H1 (cell line): ENCODE data around the gene SLC17A4. TPM values are rescaled to one million over a fixed set of nuclear protein-coding genes. Genes with fewer than 3 reads are reported as not detected.

Experiments used
- CTCF ChIA-PET: fragments of 300-600 bp; sonication (Branson Sonifier 250); formaldehyde crosslinking; loops from one replicate; lab custom pipeline; 2021; ENCODE audit not compliant: partially characterized antibody; lab: Charles Lee
- POLR2A ChIA-PET: fragments of 300-600 bp; sonication (Branson Sonifier 250); formaldehyde crosslinking; loops from one replicate; lab custom pipeline; 2021; ENCODE audit warnings: inconsistent platforms; ENCODE audit not compliant: partially characterized antibody; lab: Charles Lee
- DNase-seq, 2 experiments: peaks; one replicate each; pipeline versions ENCODE4 v3.0.0 to v3.0.0-alpha.2; 2010 to 2022; ENCODE audit warnings: low spot score in 2 of 2, low read depth in 1 of 2, mixed read lengths in 1 of 2
- FAIRE-seq: peaks from 2 replicates; lab custom pipeline; 2011; peaks lifted over from hg19 to GRCh38; lab: Jason Lieb, UNC
- H2AFZ ChIP-seq: 2 replicates; pipeline ENCODE4 v1.8.1; 2012; ENCODE audit warnings: low read length, inconsistent platforms
- H2AK5ac ChIP-seq: 2 replicates; pipeline ENCODE4 v1.6.1; 2013; ENCODE audit warnings: low read depth, low read length
- H2BK120ac ChIP-seq: replicated peaks from 2 replicates; pipeline ENCODE3; 2013; ENCODE audit warnings: low read depth, low read length, inconsistent platforms
- H2BK12ac ChIP-seq: 2 replicates; pipeline ENCODE4 v1.6.1; 2013; ENCODE audit warnings: low read depth, low read length
- H2BK15ac ChIP-seq: 2 replicates; pipeline ENCODE4 v1.6.1; 2013; ENCODE audit warnings: low read length
- H2BK20ac ChIP-seq: 2 replicates; pipeline ENCODE4 v1.6.1; 2013; ENCODE audit warnings: low read length
- H2BK5ac ChIP-seq: 2 replicates; pipeline ENCODE4 v1.6.1; 2013; ENCODE audit warnings: low read depth, low read length
- H3K14ac ChIP-seq: 2 replicates; pipeline ENCODE4 v1.6.1; 2013; ENCODE audit warnings: inconsistent platforms; ENCODE audit not compliant: insufficient read length
- H3K18ac ChIP-seq: 2 replicates; pipeline ENCODE4 v1.6.1; 2013; ENCODE audit warnings: low read length; ENCODE audit errors: extremely low read depth
- H3K23ac ChIP-seq: 2 replicates; pipeline ENCODE4 v1.6.1; 2013; ENCODE audit warnings: inconsistent platforms; ENCODE audit not compliant: insufficient read length
- H3K23me2 ChIP-seq: 2 replicates; pipeline ENCODE4 v1.6.1; 2013; ENCODE audit warnings: low read depth, low read length
- H3K27ac ChIP-seq: 2 replicates; pipeline ENCODE4 v1.6.1; 2011; ENCODE audit warnings: low read depth, low read length, inconsistent platforms
- H3K27me3 ChIP-seq, 4 experiments: replicated peaks in 1 of 4; 1 replicate in 1 of 4; 2 replicates in 3 of 4; pipeline versions ENCODE4 v1.6.1 to v1.8.1; 2011 to 2013; ENCODE audit warnings: low read length in 3 of 4, mild to moderate bottlenecking in 3 of 4, inconsistent platforms in 2 of 4, mixed read lengths in 2 of 4, moderate library complexity in 1 of 4; ENCODE audit not compliant: control insufficient read depth in 3 of 4, insufficient read depth in 3 of 4; ENCODE audit errors: extremely low read depth in 1 of 4
- H3K36me3 ChIP-seq, 4 experiments: 2 replicates each; pipeline versions ENCODE4 v1.6.1 to v1.8.1; 2011 to 2013; ENCODE audit warnings: mild to moderate bottlenecking in 4 of 4, low read length in 3 of 4, moderate library complexity in 2 of 4, control low read depth in 1 of 4, inconsistent platforms in 1 of 4; ENCODE audit not compliant: insufficient read depth in 4 of 4, control insufficient read depth in 2 of 4
- H3K4ac ChIP-seq: replicated peaks from 2 replicates; pipeline ENCODE3; 2013; ENCODE audit warnings: low read length, low read depth, mixed read lengths, inconsistent platforms; ENCODE audit not compliant: insufficient read length
- H3K4me1 ChIP-seq, 4 experiments: replicated peaks in 1 of 4; 1 replicate in 1 of 4; 2 replicates in 3 of 4; pipeline versions ENCODE4 v1.6.1 to v1.8.1; 2011 to 2013; ENCODE audit warnings: low read length in 3 of 4, inconsistent platforms in 2 of 4, mixed read lengths in 1 of 4; ENCODE audit not compliant: insufficient read depth in 4 of 4, control insufficient read depth in 3 of 4
- H3K4me2 ChIP-seq, 2 experiments: 2 replicates each; pipeline versions ENCODE4 v1.6.1 to v1.8.1; 2011 to 2013; ENCODE audit warnings: low read depth in 2 of 2, low read length in 2 of 2, control low read depth in 1 of 2, inconsistent platforms in 1 of 2, mild to moderate bottlenecking in 1 of 2; ENCODE audit not compliant: insufficient read depth in 1 of 2
- H3K4me3 ChIP-seq, 4 experiments: fragments of 200-600, 300-600 bp in 1 of 4; sonication (generic), shearing (Covaris generic), sonication (Bioruptor Twin) in 1 of 4; 2 replicates each; pipeline versions ENCODE4 v1.5.1 to v1.8.1; 2011 to 2016; ENCODE audit warnings: low read length in 4 of 4, low read depth in 3 of 4, control low read depth in 2 of 4, inconsistent platforms in 2 of 4, mild to moderate bottlenecking in 2 of 4, mixed read lengths in 1 of 4, moderate library complexity in 1 of 4; ENCODE audit not compliant: insufficient read depth in 2 of 4; ENCODE audit errors: extremely low read depth in 1 of 4
- H3K56ac ChIP-seq: replicated peaks from 2 replicates; pipeline ENCODE3; 2013; ENCODE audit warnings: low read depth, mild to moderate bottlenecking, mixed read lengths, low read length, inconsistent platforms; ENCODE audit not compliant: insufficient read length
- H3K79me1 ChIP-seq: 2 replicates; pipeline ENCODE4 v1.6.1; 2013; ENCODE audit warnings: low read depth, low read length, control low read depth
- H3K79me2 ChIP-seq, 2 experiments: 2 replicates each; pipeline versions ENCODE4 v1.6.1 to v1.8.1; 2012 to 2013; ENCODE audit warnings: low read length in 2 of 2, mild to moderate bottlenecking in 2 of 2, inconsistent platforms in 1 of 2; ENCODE audit not compliant: insufficient read depth in 2 of 2, control insufficient read depth in 1 of 2
- H3K9ac ChIP-seq, 4 experiments: replicated peaks in 1 of 4; 1 replicate in 1 of 4; 2 replicates in 3 of 4; pipeline versions ENCODE4 v1.6.1 to v1.8.1; 2011 to 2013; ENCODE audit warnings: low read depth in 3 of 4, low read length in 3 of 4, control low read depth in 2 of 4, mild to moderate bottlenecking in 2 of 4, moderate library complexity in 2 of 4, inconsistent platforms in 1 of 4; ENCODE audit errors: extremely low read depth in 1 of 4
- H3K9me3 ChIP-seq, 2 experiments: 2 replicates each; pipeline versions ENCODE4 v1.6.1 to v1.8.1; 2012 to 2013; ENCODE audit warnings: mild to moderate bottlenecking in 2 of 2, moderate library complexity in 2 of 2, control low read depth in 1 of 2, inconsistent platforms in 1 of 2, low read depth in 1 of 2, low read length in 1 of 2, mixed read lengths in 1 of 2; ENCODE audit not compliant: insufficient read depth in 2 of 2
- H4K20me1 ChIP-seq, 2 experiments: replicated peaks in 1 of 2; 2 replicates each; pipeline versions ENCODE3 to v1.8.1; 2011 to 2013; ENCODE audit warnings: inconsistent platforms in 2 of 2, low read length in 2 of 2, mild to moderate bottlenecking in 1 of 2; ENCODE audit not compliant: insufficient read depth in 2 of 2, control insufficient read depth in 1 of 2
- H4K5ac ChIP-seq: 2 replicates; pipeline ENCODE4 v1.6.1; 2013; ENCODE audit warnings: low read length, low read depth, mixed read lengths, inconsistent platforms; ENCODE audit not compliant: insufficient read length
- H4K8ac ChIP-seq: 2 replicates; pipeline ENCODE4 v1.8.0; 2013; ENCODE audit warnings: mild to moderate bottlenecking, moderate library complexity, low read length, inconsistent platforms; ENCODE audit not compliant: insufficient read depth; ENCODE audit errors: extremely low read depth
- H4K91ac ChIP-seq: replicated peaks from 2 replicates; pipeline ENCODE3; 2013; ENCODE audit warnings: low read length, mixed read lengths, inconsistent platforms; ENCODE audit not compliant: insufficient read length
- BACH1 ChIP-seq: IDR thresholded peaks from 2 replicates; pipeline ENCODE4 v1.6.1; 2012; ENCODE audit warnings: low read length, improper control_type of control experiment
- CEBPB ChIP-seq: IDR thresholded peaks from 2 replicates; pipeline ENCODE4 v1.6.1; 2012; ENCODE audit warnings: low read depth, low read length
- CTCF ChIP-seq, 3 experiments: IDR thresholded peaks; 1 replicate in 2 of 3; 2 replicates in 1 of 3; pipeline versions ENCODE4 v1.5.1 to v1.6.1; 2011; ENCODE audit warnings: low read length in 3 of 3, mild to moderate bottlenecking in 3 of 3, inconsistent platforms in 2 of 3, low read depth in 1 of 3, moderate library complexity in 1 of 3; ENCODE audit not compliant: insufficient read depth in 1 of 3; ENCODE audit errors: control extremely low read depth in 1 of 3
- EGR1 ChIP-seq: IDR thresholded peaks from 2 replicates; pipeline ENCODE4 v1.6.1; 2011; ENCODE audit warnings: low read depth, low read length, borderline replicate concordance
- EP300 ChIP-seq, 2 experiments: IDR thresholded peaks; 1 replicate in 1 of 2; 2 replicates in 1 of 2; pipeline ENCODE4 v1.6.1; 2011 to 2012; ENCODE audit warnings: low read depth in 2 of 2, low read length in 2 of 2, mild to moderate bottlenecking in 2 of 2, borderline replicate concordance in 1 of 2, inconsistent platforms in 1 of 2, moderate library complexity in 1 of 2
- NANOG ChIP-seq: IDR thresholded peaks from 2 replicates; pipeline ENCODE4 v1.6.1; 2011; ENCODE audit warnings: low read length, low read depth, mild to moderate bottlenecking, inconsistent platforms; ENCODE audit not compliant: insufficient read depth, poor library complexity, severe bottlenecking
- POLR2A ChIP-seq, 2 experiments: IDR thresholded peaks; 1 replicate in 1 of 2; 2 replicates in 1 of 2; pipeline ENCODE4 v1.6.1; 2011; ENCODE audit warnings: low read depth in 2 of 2, low read length in 2 of 2, mild to moderate bottlenecking in 2 of 2; ENCODE audit errors: control extremely low read depth in 1 of 2
- RBBP5 ChIP-seq: IDR thresholded peaks from 2 replicates; pipeline ENCODE4 v1.7.1; 2012; ENCODE audit warnings: low read depth, mild to moderate bottlenecking, inconsistent platforms, low read length, moderate library complexity, borderline replicate concordance
- SP4 ChIP-seq: IDR thresholded peaks from 2 replicates; pipeline ENCODE4 v1.6.1; 2012; ENCODE audit warnings: low read length, inconsistent platforms
- TCF12 ChIP-seq: IDR thresholded peaks from 2 replicates; pipeline ENCODE4 v1.6.1; 2011; ENCODE audit warnings: low read depth, mild to moderate bottlenecking, low read length
- USF2 ChIP-seq: IDR thresholded peaks from 2 replicates; pipeline ENCODE4 v1.6.1; 2011; ENCODE audit warnings: low read length, improper control_type of control experiment
- WGBS, 2 experiments: shearing (Covaris generic) in 1 of 2; methylation state at CpG; one replicate each; pipeline versions ENCODE4 v1.1.6 to v1.1.7; 2013 to 2015; ENCODE audit warnings: low lambda C conversion rate in 2 of 2, mixed read lengths in 2 of 2, inconsistent platforms in 1 of 2, low coverage in 1 of 2, missing lambda C conversion rate in 1 of 2; ENCODE audit not compliant: insufficient replicate concordance in 2 of 2, insufficient coverage in 1 of 2, insufficient read length in 1 of 2; ENCODE audit errors: extremely low coverage in 1 of 2, missing lambda C conversion rate in 1 of 2; 5-methylcytosine and 5-hydroxymethylcytosine counted together
- polyA plus RNA-seq, 7 experiments: library from polyadenylated mRNA; depleted of rRNA in 3 of 7; stranded (reverse) in 5 of 7; unstranded in 2 of 7; fragments of >200 nt in 5 of 7; fragments of 200-250 nt in 2 of 7; gene quantifications; 1 replicate in 5 of 7; 2 replicates in 1 of 7; 4 replicates in 1 of 7; pipeline versions ENCODE4 v1.2.1 to v1.2.3, GENCODE V29; 2011 to 2013; ENCODE audit warnings: missing spikeins in 2 of 7, mixed read lengths in 2 of 7
- total RNA-seq: library from RNA; stranded (reverse); fragmentation: NEBNext Ultra II Directional; extraction: Animal tissue kit (Norgen Biotek cat#: 25700); gene quantifications from 2 replicates; pipeline ENCODE4 v1.2.1, GENCODE V29; 2021

SLC17A4 gene
- total and polyA plus RNA-seq, 2 of the 8 experiments (the other 6 are each of a cell fraction or from before 2014, with no cell fraction given), result not detected

- no peak for FAIRE-seq
- no peaks in the 10 kb centered on the region for H3K79me1 ChIP-seq
- H2AK5ac ChIP-seq, result no peak overlapping the region
- H2BK5ac ChIP-seq, result no peak overlapping the region
- DNase-seq, result no peak
- no peak overlapping the region for H3K14ac ChIP-seq
- no peak overlapping the region for H2BK20ac ChIP-seq
- no peak overlapping the region for H3K23ac ChIP-seq
- no peak overlapping the region for H2AFZ ChIP-seq
- no peak overlapping the region for H3K4me2 ChIP-seq
- H3K4me3 ChIP-seq, result no peak overlapping the region
- no peaks in the 10 kb centered on the region for H3K4me1 ChIP-seq
- H3K56ac ChIP-seq, result no peak overlapping the region
- ChIA-PET CTCF (interaction anchor here (2.0 kb wide), 1 partner anchor 19 kb away, joined by 7 read pairs; no protein-coding TSS in a partner anchor), POLR2A (interaction anchor here (1.6 kb wide), 1 partner anchor 258 kb away, joined by 3 read pairs; no protein-coding TSS in a partner anchor)
- no peak overlapping the region for H4K8ac ChIP-seq
- H4K5ac ChIP-seq, result no peak overlapping the region
- no peaks in the 10 kb centered on the region for H3K27me3 ChIP-seq
- H3K9ac ChIP-seq, result no peak overlapping the region
- H3K4ac ChIP-seq, result no peak overlapping the region
- H3K23me2 ChIP-seq, result no peaks in the 10 kb centered on the region
- H3K27ac ChIP-seq, result no peak overlapping the region
- no peak overlapping the region for H2BK15ac ChIP-seq
- 87 to 100% methylated on average over 1 of the region's 1 CpG for WGBS, 2 experiments
- H3K79me2 ChIP-seq, result no peaks in the 10 kb centered on the region
- no peak overlapping the region for H4K91ac ChIP-seq
- no peak overlapping the region for H2BK12ac ChIP-seq
- no peak overlapping the region for H3K18ac ChIP-seq
- H3K36me3 ChIP-seq, result no peaks in the 10 kb centered on the region
- no peaks in the 10 kb centered on the region for H4K20me1 ChIP-seq
- no peak overlapping the region for H2BK120ac ChIP-seq
- H3K9me3 ChIP-seq, result no peaks in the 10 kb centered on the region
- no peak for TF ChIP-seq TCF12
- no peak for TF ChIP-seq USF2
- no peak for TF ChIP-seq CEBPB
- TF ChIP-seq NANOG, result no peak
- no peak for TF ChIP-seq SP4
- no peak for TF ChIP-seq POLR2A (IDR thresholded peaks at IDR 0.05; ENCODE audit: control extremely low read depth in 1 of 2, low read depth in 2 of 2, low read length in 2 of 2)
- no peak for TF ChIP-seq EGR1
- no peak for TF ChIP-seq CTCF (IDR thresholded peaks at IDR 0.05; ENCODE audit: control extremely low read depth in 1 of 3, insufficient read depth in 1 of 3, low read depth in 1 of 3, low read length in 3 of 3)
- no peak for TF ChIP-seq BACH1
- TF ChIP-seq RBBP5, result no peak
- no peak for TF ChIP-seq EP300 (IDR thresholded peaks at IDR 0.05; ENCODE audit: borderline replicate concordance in 1 of 2, low read depth in 2 of 2, low read length in 2 of 2)
Measured at GRCh38 chr6:25768566-25768965, 14.0 kb downstream of the SLC17A4 start.
